Activated T-cell treated with anti-CD3 and anti-CD28 coated beads for 48 hours (primary cell): ENCODE results near the gene TBC1D5.

Experiments
- DNase-seq: peaks from one replicate; pipeline ENCODE4 v3.0.0-alpha.2; 2020; ENCODE audit warnings: low read depth

The TBC1D5 gene

DNA sequence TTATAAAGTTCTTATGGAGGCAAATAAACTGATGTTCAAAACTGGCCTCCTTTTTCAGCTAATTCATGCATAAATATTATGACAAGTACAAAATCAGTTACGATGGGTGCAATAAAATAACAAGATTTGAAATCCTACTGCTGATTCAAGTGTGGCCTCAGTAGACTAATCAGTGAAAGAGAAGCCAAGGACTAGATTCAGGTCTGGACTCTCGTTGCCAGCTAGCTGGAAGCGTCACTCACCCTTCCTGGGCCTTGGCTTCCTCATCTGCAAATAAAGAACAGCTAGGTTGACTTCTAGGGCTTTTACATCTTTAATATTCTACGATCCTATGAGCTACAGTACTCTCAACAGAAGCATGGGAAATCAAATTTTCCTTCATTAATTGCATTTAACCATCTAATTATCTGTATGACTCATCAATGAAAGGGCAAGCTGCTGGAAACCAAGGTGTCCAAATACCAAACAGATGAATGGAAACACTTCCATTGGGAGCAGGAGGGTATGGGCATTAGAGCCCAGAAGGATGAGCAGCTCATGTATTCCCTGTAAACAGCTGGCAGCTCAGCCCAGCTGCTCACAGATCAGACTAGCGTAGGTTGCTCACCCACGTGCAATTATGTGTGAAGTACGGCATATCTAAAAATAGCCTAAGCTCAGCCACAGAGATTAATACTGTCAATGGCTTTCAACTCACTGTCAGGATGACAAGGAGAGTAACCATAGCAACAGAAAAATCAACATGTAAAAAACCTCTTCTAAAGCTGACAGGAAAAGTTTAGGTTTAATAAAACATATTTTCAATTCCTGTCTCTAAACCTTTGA, 562.8 kb downstream of the TBC1D5 start:
- DNase-seq: no peak

GRCh38 chr3:17176757-17177156, 565.7 kb downstream of the TBC1D5 start:
- DNase-seq: no peak

DNA sequence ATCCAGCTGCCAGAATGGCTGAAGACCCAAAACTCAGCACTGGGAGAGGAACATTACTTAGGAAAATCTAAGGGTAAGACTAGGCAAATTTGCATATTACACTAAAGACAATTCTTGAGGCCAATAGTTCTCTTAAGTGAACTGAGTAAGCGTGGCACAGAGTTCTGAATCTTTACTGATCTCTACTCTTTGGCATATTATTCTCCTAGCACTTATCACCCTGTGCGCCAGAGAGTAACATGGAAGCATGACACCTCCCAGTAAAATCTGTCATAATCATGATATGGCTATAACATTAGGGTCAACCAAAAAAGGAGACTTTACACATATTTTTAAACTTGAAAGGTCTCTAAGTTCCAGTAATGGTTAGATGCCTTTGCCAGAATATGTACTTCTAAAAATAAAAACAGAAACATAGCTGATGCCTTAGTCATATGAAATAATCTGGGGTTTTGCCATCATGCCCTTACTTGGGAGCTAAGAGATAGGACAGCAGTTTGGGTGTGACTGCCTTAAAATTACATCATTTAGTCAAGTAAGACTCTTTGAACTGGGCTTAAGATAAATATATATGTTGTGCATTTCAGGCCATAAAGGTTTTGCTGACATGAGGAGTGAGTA, 567.1 kb downstream of the TBC1D5 start:
- no peak for DNase-seq

- DNase-seq: no peak
Measured at GRCh38 chr3:17166369-17166768, 576.1 kb downstream of the TBC1D5 start.

- DNase-seq: no peak
Measured at GRCh38 chr3:17162116-17162515, 580.3 kb downstream of the TBC1D5 start.

DNA sequence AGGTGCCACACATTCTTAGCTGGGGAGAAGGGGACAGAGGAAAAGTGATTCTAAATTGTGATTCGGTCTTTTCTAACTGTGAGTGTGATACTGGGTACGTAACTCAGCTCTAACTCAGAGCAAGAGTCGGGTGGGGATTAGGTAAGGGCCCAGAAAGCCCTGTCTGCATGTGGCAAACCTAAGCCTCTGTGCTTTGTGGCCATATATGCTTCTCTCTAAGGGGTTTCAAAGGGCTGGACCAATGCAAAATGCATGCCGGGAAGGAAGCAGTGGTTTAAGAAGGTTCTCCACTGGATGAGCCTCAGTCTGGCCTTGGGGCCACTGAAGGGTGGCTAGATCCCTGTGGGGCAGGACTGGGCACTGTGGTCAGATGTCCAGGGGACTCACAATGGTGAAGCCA, 581.8 kb downstream of the TBC1D5 start:
- no peak for DNase-seq

DNA sequence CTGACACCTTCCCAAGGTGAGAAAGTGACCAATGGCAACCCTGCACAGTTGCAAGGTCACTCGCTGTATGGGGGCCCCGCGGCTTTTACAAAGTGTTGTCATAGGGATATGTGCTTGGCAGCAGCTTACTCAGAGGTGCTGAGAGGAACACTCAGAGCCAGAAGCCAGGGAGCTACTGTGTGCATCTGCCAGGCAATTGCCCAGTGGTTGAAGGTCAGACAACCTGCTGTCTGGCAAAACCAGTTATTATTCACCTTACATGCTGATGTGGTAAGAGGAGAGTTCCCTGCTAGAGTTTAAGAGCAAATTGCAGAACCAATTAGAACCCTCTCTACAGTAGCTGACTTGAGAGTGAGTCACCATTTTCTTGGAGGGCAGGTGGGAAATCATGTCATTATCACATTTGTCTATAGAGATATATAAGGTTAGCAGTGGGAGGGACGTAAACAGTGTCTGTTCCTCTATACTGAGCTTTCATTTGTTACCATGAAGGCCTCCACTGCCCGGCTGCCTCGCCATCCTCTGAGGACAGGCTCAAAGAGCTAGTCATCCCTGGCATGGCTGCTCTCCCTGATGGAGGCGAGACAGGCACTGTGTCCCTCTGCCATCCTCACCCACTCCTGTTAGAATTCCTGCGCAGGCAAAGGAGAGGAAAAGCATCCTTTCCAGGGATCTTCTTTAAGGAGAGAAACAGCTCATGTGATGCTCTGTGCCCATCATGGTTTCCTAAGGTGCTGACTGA, 583.3 kb downstream of the TBC1D5 start:
- no peak for DNase-seq

GRCh38 chr3:17157713-17158112, 584.7 kb downstream of the TBC1D5 start:
- no peak for DNase-seq

- no peak for DNase-seq
Measured at GRCh38 chr3:17156864-17157263, 585.6 kb downstream of the TBC1D5 start.

DNA sequence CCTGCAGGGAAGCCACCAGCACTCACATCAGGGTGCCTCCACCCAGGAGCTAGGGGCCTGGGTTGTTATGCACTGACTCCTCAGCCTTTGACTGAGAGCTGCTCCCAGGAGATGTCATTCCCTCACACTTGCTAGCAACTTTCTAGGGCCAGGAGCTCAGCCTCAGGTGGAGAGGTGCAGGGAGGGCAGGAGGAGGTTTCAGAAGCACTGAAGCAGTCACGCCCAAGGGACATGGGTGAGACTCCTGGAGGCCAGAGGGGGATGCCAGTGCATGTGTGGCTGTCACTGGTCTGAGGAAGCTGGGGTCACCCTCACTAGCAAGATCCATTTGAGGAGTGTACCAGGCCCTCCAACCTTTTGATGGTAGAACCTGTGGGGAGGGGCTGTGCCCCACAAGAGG, 586.5 kb downstream of the TBC1D5 start:
- DNase-seq: no peak

DNA sequence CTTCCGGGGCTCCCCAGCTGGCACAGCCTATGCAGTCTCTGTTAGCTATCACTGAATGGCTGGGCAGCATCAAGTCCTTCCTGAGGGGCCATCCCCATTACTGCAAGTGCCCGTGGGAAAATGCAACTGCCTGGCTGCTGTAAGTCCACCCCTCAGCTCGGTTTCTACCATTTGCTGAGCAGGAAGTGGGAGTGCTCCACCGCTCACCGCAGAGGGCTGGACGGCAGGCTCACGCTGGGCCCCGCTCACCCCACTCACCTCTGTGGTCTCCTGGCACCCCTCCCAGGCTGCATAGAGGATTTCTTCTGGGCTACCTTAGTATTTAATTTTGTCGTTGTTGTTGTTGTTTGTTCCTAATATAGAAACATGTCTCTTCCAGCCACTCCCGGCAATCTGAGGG, 587.5 kb downstream of the TBC1D5 start:
- no peak for DNase-seq

GRCh38 chr3:17154221-17154620, 588.2 kb downstream of the TBC1D5 start:
- no peak for DNase-seq

- DNase-seq: no peak
Measured at GRCh38 chr3:17153209-17153608, 589.2 kb downstream of the TBC1D5 start.

DNA sequence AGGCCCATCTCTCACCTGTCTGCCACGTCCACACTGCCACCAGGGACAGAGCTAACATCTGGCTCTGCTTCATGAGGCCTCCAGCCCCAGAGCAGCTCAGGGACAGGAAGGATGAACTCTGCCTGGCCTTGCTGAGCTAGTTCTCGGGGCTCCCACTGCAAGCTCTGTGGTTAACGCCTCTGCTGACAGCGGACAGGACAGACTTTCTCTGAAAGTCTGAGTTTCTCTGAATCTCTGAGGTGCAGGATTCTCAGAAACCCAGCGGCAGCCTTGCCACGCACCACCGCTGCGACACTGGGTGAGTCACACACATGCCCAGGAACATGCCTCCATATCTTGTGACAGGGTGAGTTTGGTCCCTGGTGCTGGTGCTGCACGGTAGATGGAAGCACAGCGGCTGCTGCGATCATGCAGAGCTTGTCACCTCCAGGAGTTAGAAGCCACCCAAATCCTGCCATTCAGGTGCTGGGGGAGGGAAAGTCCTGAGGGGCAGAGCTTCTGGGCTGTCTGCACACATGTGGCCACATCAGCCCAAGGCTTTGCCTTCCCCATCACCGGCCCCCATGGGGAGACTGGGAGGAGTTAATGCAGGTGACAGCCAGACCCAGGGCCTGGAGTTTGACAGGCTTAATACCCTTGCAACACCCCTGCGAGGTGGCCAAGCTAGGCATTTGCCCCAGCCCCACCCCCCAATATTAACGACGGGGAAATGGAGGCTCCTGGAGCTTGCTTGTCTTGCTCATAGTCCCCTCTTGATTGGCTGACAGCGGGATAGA, 590.6 kb downstream of the TBC1D5 start:
- DNase-seq: peak; percentile 79

GRCh38 chr3:17149076-17149475, 593.4 kb downstream of the TBC1D5 start:
- DNase-seq: no peak

GRCh38 chr3:17144665-17144993, 597.8 kb downstream of the TBC1D5 start:
- DNase-seq: no peak

- DNase-seq: no peak
Measured at GRCh38 chr3:17143893-17144664, 598.4 kb downstream of the TBC1D5 start.

DNA sequence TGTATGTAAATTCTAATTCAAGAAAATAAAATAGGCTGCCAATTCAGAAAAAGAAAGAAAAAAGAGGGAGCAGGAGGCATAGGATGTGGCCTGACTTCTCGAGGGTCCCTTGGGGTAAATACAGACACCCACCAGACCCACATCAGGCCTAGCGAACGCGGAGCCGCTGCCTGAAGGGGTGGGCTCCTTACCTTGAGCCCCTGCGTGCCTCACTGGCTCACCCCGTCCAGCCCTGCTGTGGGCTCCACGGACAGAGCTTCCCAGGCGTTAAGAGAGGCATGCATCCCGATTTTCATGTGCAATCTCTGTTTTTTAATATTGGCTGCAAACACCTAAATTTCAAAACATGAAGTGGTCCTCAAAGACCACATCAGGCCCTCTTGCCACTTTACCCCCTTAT, 599.9 kb downstream of the TBC1D5 start:
- DNase-seq: no peak

DNA sequence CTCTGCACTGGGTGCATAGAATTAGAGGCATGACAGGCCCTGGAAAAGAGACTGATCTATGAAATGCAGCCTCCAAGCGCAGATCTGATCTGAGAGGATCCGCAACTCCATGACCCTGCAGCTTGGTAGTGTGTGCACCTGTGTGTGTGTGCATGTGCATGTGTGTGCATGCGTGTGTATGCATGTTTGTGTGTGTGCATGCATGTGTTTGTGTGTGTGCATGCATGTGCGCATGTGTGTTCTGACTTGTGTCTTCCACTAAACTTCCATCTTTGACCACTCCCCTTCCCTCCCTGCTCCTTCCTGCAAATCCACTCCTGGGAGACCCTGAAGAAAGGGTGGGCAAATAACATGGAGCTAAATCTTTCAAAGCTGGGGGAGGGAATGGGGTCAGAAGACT, 600.7 kb downstream of the TBC1D5 start:
- DNase-seq: no peak

GRCh38 chr3:17140670-17141505, 601.5 kb downstream of the TBC1D5 start:
- no peak for DNase-seq
